Measurements from ENCODE around the gene CCDC149.

GRCh38 chr4:24858550-24858949, 54.3 kb downstream of the CCDC149 start:
- TF ChIP-seq CTCF (conservative IDR thresholded peaks at IDR 0.05; ENCODE audit: low read length) (no peak), EZH2phosphoT487 (IDR thresholded peaks at IDR 0.05; ENCODE audit: borderline replicate concordance, low read depth, low read length) (no peak)
